ENCODE measurements around the gene ARL8A. TPM values are rescaled to one million over a fixed set of nuclear protein-coding genes. Genes with fewer than 3 reads are reported as not detected.

The ARL8A gene
- total and polyA plus RNA-seq, 2 experiments from 2014 or later: 32.7 to 56.0 TPM

DNA sequence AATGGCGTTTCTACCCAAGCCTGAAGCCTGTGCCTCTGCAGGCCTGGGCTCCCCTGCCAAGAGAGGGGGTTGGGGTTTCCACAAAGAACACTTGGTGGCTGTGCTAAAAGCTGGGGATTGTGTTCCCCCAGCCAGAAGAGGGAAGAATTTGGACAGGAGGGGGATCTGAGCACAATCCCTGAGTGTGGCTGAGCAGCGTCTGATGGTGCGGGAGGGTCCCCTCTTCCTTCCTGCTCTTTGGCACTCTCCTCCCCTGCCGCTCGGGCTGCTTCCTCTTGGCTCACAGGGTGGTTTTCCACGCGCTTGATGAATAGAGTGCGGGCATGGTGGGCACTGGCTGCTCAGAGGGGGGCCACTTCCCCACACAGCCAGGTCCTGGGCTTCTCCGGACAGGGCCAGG lies 18.1 kb downstream of the ARL8A start:
- 76% methylated on average over 9 of the region's 9 CpGs for WGBS (ENCODE audit: low lambda C conversion rate, missing lambda C conversion rate)

DNA sequence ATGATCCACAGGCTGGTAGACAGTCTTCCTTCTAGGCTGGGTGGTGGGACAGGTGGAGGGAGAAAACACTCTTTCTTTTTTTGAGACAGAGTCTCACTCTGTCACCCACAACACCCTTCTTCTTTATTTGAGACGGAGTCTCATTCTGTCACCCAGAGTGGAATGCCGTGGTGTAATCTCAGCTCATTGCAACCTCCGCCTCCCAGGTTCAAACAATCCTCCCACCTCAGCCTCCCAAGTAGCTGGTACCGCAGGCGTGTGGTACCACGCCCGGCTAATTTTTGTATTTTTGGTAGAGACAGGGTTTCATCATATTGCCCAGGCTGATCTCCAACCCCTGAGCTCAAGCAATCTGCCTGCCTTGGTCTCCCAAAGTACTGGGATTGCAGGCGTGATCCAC lies 18.9 kb downstream of the ARL8A start:
- no peak overlapping the region for H3K4me3 ChIP-seq
- TF ChIP-seq CTCF (IDR thresholded peaks at IDR 0.05; ENCODE audit: poor library complexity) (no peak), EZH2phosphoT487 (IDR thresholded peaks at IDR 0.05; ENCODE audit: low read depth, severe bottlenecking, unreplicated experiment) (no peak), EZH2 (IDR thresholded peaks at IDR 0.05; ENCODE audit: borderline replicate concordance) (no peak)
- no peaks in the 10 kb centered on the region for H3K79me2 ChIP-seq
- H3K4me2 ChIP-seq: no peak overlapping the region
- 95% methylated on average over 8 of the region's 8 CpGs for WGBS (ENCODE audit: low lambda C conversion rate, missing lambda C conversion rate)
- H3K9me3 ChIP-seq (ENCODE audit: low read depth): no peaks in the 10 kb centered on the region
- H3K9me2 ChIP-seq (replicated peaks; ENCODE audit: insufficient read depth): no peaks in the 10 kb centered on the region
- no peak overlapping the region for H3K27ac ChIP-seq
- no peaks in the 10 kb centered on the region for H3K36me3 ChIP-seq (replicated peaks; ENCODE audit: insufficient read depth, low read depth)
- H3K27me3 ChIP-seq: no peaks in the 10 kb centered on the region
- H3K4me1 ChIP-seq (ENCODE audit: insufficient read depth): peaks cover 4% of the 10 kb centered on the region
- no peaks in the 10 kb centered on the region for H4K20me1 ChIP-seq (ENCODE audit: insufficient read depth, poor library complexity, severe bottlenecking)
- DNase-seq (ENCODE audit: low spot score): no peak
- no peak overlapping the region for H2AFZ ChIP-seq

More for the DNA sequence above, 18.1 kb downstream of the ARL8A start:
- Histone ChIP-seq H3K36me3 (replicated peaks; ENCODE audit: insufficient read depth, low read depth) (no peaks in the 10 kb centered on the region), H4K20me1 (ENCODE audit: insufficient read depth, poor library complexity, severe bottlenecking) (no peaks in the 10 kb centered on the region), H3K27ac (no peak overlapping the region), H3K4me1 (ENCODE audit: insufficient read depth) (peaks cover 4% of the 10 kb centered on the region), H3K4me3 (no peak overlapping the region), H3K4me2 (no peak overlapping the region), H3K9me3 (ENCODE audit: low read depth) (no peaks in the 10 kb centered on the region), H3K79me2 (no peaks in the 10 kb centered on the region), H2AFZ (no peak overlapping the region), H3K9me2 (replicated peaks; ENCODE audit: insufficient read depth) (no peaks in the 10 kb centered on the region), H3K27me3 (no peaks in the 10 kb centered on the region)
- no peak for TF ChIP-seq CTCF (IDR thresholded peaks at IDR 0.05; ENCODE audit: poor library complexity)
- TF ChIP-seq EZH2phosphoT487 (IDR thresholded peaks at IDR 0.05; ENCODE audit: low read depth, severe bottlenecking, unreplicated experiment): no peak
- TF ChIP-seq EZH2 (IDR thresholded peaks at IDR 0.05; ENCODE audit: borderline replicate concordance): no peak
- DNase-seq (ENCODE audit: low spot score): no peak

- no peaks in the 10 kb centered on the region for H4K20me1 ChIP-seq (ENCODE audit: insufficient read depth, poor library complexity, severe bottlenecking)
- DNase-seq (ENCODE audit: low spot score): no peak
- no peaks in the 10 kb centered on the region for H3K36me3 ChIP-seq (replicated peaks; ENCODE audit: insufficient read depth, low read depth)
- H3K9me3 ChIP-seq (ENCODE audit: low read depth): no peaks in the 10 kb centered on the region
- H3K27ac ChIP-seq: no peak overlapping the region
- H3K9me2 ChIP-seq (replicated peaks; ENCODE audit: insufficient read depth): no peaks in the 10 kb centered on the region
- no peaks in the 10 kb centered on the region for H3K27me3 ChIP-seq
- TF ChIP-seq EZH2phosphoT487 (IDR thresholded peaks at IDR 0.05; ENCODE audit: low read depth, severe bottlenecking, unreplicated experiment) (no peak), CTCF (IDR thresholded peaks at IDR 0.05; ENCODE audit: poor library complexity) (no peak), EZH2 (IDR thresholded peaks at IDR 0.05; ENCODE audit: borderline replicate concordance) (no peak)
- 83% methylated on average over 7 of the region's 7 CpGs for WGBS (ENCODE audit: low lambda C conversion rate, missing lambda C conversion rate)
- no peak overlapping the region for H2AFZ ChIP-seq
- no peak overlapping the region for H3K4me2 ChIP-seq
- H3K79me2 ChIP-seq: no peaks in the 10 kb centered on the region
- H3K4me1 ChIP-seq (ENCODE audit: insufficient read depth): peaks cover 4% of the 10 kb centered on the region
- H3K4me3 ChIP-seq: no peak overlapping the region
Observed at GRCh38 chr1:202124142-202124541, 20.4 kb downstream of the ARL8A start.

DNA sequence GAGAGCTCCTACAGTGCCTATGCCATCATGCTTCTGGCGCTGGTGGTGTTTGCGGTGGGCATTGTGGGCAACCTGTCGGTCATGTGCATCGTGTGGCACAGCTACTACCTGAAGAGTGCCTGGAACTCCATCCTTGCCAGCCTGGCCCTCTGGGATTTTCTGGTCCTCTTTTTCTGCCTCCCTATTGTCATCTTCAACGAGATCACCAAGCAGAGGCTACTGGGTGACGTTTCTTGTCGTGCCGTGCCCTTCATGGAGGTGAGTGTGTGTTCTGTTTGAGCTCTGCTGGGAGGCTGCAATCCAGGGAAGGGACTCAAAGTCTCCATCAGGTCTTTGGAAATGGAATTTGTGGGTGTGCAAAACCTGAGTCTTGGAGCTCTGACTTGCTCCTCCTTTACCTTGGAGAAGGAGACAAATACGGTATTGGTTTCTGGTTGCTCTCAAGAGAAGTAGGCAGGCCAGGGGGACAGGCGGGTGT lies 21.2 kb downstream of the ARL8A start:
- Histone ChIP-seq H3K36me3 (replicated peaks; ENCODE audit: insufficient read depth, low read depth) (no peaks in the 10 kb centered on the region), H3K9me2 (replicated peaks; ENCODE audit: insufficient read depth) (no peaks in the 10 kb centered on the region), H3K4me1 (ENCODE audit: insufficient read depth) (peaks cover 9% of the 10 kb centered on the region), H3K79me2 (no peaks in the 10 kb centered on the region), H3K27me3 (no peaks in the 10 kb centered on the region), H3K27ac (no peak overlapping the region), H3K4me3 (no peak overlapping the region), H3K4me2 (no peak overlapping the region), H2AFZ (no peak overlapping the region), H4K20me1 (ENCODE audit: insufficient read depth, poor library complexity, severe bottlenecking) (no peaks in the 10 kb centered on the region), H3K9me3 (ENCODE audit: low read depth) (no peaks in the 10 kb centered on the region)
- no peak for DNase-seq (ENCODE audit: low spot score)
- TF ChIP-seq EZH2 (IDR thresholded peaks at IDR 0.05; ENCODE audit: borderline replicate concordance) (no peak), CTCF (IDR thresholded peaks at IDR 0.05; ENCODE audit: poor library complexity) (no peak), EZH2phosphoT487 (IDR thresholded peaks at IDR 0.05; ENCODE audit: low read depth, severe bottlenecking, unreplicated experiment) (no peak)
- 93% methylated on average over 10 of the region's 10 CpGs for WGBS (ENCODE audit: low lambda C conversion rate, missing lambda C conversion rate)

Data from hepatocyte (in vitro differentiated cells).